ENCODE measurements around the gene GPC5. TPM values are rescaled to one million over a fixed set of nuclear protein-coding genes. Genes with fewer than 3 reads are reported as not detected.

The GPC5 gene
- total RNA-seq, 1 donor from 2014 or later, result 10.2 TPM

DNA sequence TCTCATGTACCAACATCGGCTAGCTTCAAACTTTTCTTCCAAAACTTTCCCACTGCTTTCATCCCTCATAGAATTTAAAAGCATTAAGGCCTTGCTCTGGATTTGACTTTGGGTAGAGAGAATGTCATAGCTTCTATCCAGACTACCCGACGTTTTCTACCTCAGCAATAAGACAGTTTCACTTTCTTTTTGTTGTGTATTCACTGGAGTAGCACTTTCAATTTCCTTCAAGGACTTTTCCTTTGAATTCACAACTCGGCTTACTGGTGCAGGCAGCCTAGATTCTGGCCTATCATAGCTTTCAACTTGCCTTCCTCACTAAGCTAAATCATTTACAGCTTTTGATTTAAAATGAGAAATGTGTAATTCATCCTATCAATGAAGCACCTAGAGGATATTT, 1407.8 kb downstream of the GPC5 start:
- no peak for DNase-seq
- TF ChIP-seq, protein P1, sequence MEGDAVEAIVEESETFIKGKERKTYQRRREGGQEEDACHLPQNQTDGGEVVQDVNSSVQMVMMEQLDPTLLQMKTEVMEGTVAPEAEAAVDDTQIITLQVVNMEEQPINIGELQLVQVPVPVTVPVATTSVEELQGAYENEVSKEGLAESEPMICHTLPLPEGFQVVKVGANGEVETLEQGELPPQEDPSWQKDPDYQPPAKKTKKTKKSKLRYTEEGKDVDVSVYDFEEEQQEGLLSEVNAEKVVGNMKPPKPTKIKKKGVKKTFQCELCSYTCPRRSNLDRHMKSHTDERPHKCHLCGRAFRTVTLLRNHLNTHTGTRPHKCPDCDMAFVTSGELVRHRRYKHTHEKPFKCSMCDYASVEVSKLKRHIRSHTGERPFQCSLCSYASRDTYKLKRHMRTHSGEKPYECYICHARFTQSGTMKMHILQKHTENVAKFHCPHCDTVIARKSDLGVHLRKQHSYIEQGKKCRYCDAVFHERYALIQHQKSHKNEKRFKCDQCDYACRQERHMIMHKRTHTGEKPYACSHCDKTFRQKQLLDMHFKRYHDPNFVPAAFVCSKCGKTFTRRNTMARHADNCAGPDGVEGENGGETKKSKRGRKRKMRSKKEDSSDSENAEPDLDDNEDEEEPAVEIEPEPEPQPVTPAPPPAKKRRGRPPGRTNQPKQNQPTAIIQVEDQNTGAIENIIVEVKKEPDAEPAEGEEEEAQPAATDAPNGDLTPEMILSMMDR (IDR thresholded peaks at IDR 0.05; ENCODE audit: partially characterized antibody, unreplicated experiment), result no peak
- Mint-ChIP-seq H3K27ac (ENCODE audit: unreplicated experiment) (no peak overlapping the region), H3K36me3 (ENCODE audit: unreplicated experiment) (no peaks in the 10 kb centered on the region), H3K4me1 (ENCODE audit: low read depth, unreplicated experiment) (no peaks in the 10 kb centered on the region), H3K9me3 (ENCODE audit: unreplicated experiment) (no peaks in the 10 kb centered on the region), H3K27me3 (ENCODE audit: unreplicated experiment) (no peaks in the 10 kb centered on the region), H3K4me3 (ENCODE audit: unreplicated experiment) (no peak overlapping the region)

DNA sequence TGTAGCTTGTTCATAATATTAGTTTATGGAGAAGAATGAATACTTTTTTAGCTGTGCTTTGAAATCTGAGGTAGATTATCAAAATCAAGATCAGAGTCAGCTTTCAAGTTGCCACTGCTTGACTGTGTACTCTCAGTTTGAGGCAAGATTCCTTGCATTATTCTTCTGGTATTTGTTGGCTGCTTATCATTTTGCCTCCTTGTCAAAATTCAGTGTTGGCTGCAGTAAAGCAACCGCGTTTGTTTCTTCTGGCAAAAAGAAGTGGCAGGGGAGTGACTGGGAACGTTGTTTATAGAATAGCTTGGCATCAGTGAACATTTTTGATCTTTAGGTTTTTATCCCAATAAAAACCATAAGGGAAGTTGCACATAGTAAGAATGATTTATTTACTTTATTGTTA, 1408.9 kb downstream of the GPC5 start:
- no peaks in the 10 kb centered on the region for H3K36me3 Mint-ChIP-seq (ENCODE audit: unreplicated experiment)
- no peaks in the 10 kb centered on the region for H3K9me3 Mint-ChIP-seq (ENCODE audit: unreplicated experiment)
- H3K4me3 Mint-ChIP-seq (ENCODE audit: unreplicated experiment), result no peak overlapping the region
- DNase-seq, result no peak
- H3K27ac Mint-ChIP-seq (ENCODE audit: unreplicated experiment), result no peak overlapping the region
- TF ChIP-seq, protein P1 (IDR thresholded peaks at IDR 0.05; ENCODE audit: partially characterized antibody, unreplicated experiment), result no peak
- no peaks in the 10 kb centered on the region for H3K27me3 Mint-ChIP-seq (ENCODE audit: unreplicated experiment)
- H3K4me1 Mint-ChIP-seq (ENCODE audit: low read depth, unreplicated experiment), result no peaks in the 10 kb centered on the region

DNA sequence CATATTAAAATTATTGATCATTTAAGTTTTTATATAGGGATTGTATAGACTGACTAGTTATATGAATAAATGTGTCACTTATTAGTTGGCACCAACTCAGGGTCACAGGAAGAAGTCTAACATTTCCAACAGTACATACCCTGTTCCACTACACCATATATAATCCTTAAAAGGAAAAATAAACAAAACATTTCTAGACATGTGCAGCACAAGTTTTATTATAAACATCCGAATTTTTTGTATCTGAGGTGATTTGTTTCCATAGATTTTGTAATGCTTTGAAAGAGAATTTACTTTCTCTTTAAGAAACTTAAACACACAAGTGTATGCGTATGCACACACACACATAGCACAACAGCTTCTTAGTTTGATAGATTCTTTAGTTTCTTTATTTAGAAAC, 1409.5 kb downstream of the GPC5 start:
- H3K4me1 Mint-ChIP-seq (ENCODE audit: low read depth, unreplicated experiment), result no peaks in the 10 kb centered on the region
- no peaks in the 10 kb centered on the region for H3K9me3 Mint-ChIP-seq (ENCODE audit: unreplicated experiment)
- TF ChIP-seq, protein P1 (IDR thresholded peaks at IDR 0.05; ENCODE audit: partially characterized antibody, unreplicated experiment), result no peak
- no peak for DNase-seq
- no peaks in the 10 kb centered on the region for H3K27me3 Mint-ChIP-seq (ENCODE audit: unreplicated experiment)
- no peak overlapping the region for H3K27ac Mint-ChIP-seq (ENCODE audit: unreplicated experiment)
- H3K4me3 Mint-ChIP-seq (ENCODE audit: unreplicated experiment), result no peak overlapping the region
- no peaks in the 10 kb centered on the region for H3K36me3 Mint-ChIP-seq (ENCODE audit: unreplicated experiment)

DNA sequence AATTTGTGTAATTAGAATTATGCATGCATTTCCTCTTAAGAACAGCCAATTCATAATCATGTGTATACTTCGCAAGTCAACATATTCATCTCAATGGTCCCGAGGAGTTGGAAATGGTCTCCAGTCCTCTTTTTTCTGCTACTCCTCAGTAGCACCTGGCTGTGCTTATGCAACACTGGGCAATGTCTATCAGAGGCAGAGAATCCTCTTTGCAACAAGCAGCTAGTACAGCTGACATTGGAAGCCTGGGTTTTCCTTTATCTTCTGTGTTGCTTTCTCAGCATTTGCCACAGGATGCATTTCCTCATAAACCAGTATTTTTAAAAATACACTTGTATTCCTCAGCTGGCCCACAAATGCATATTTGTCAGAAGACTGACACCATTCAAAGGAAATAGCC, 1422.9 kb downstream of the GPC5 start:
- Mint-ChIP-seq H3K36me3 (ENCODE audit: unreplicated experiment) (no peaks in the 10 kb centered on the region), H3K4me1 (ENCODE audit: low read depth, unreplicated experiment) (peaks cover 3% of the 10 kb centered on the region), H3K27ac (ENCODE audit: unreplicated experiment) (no peak overlapping the region), H3K27me3 (ENCODE audit: unreplicated experiment) (no peaks in the 10 kb centered on the region), H3K9me3 (ENCODE audit: unreplicated experiment) (no peaks in the 10 kb centered on the region), H3K4me3 (ENCODE audit: unreplicated experiment) (no peak overlapping the region)
- TF ChIP-seq, protein P1 (IDR thresholded peaks at IDR 0.05; ENCODE audit: partially characterized antibody, unreplicated experiment), result no peak
- no peak for DNase-seq

DNA sequence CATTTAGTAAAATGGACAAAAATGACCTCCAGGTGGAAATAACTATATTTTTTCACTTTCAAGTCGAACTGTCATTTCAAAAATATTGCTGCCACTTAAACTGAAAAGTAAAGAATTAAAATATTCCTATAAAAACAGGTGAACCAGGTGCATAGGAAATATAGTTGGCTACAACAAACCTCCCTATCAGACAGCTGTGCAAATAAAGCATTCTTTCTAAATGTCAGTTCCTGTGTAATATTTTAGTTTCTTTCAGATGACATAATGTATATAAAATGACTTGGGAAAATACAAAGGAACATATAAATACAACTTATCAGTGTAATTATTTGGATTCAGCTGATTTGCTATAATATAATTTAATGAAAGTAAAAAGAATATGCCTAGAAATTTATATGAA, 1424.6 kb downstream of the GPC5 start:
- no peaks in the 10 kb centered on the region for H3K9me3 Mint-ChIP-seq (ENCODE audit: unreplicated experiment)
- peaks cover 3% of the 10 kb centered on the region for H3K4me1 Mint-ChIP-seq (ENCODE audit: low read depth, unreplicated experiment)
- H3K27ac Mint-ChIP-seq (ENCODE audit: unreplicated experiment), result no peak overlapping the region
- no peaks in the 10 kb centered on the region for H3K27me3 Mint-ChIP-seq (ENCODE audit: unreplicated experiment)
- DNase-seq, result no peak
- no peak overlapping the region for H3K4me3 Mint-ChIP-seq (ENCODE audit: unreplicated experiment)
- no peaks in the 10 kb centered on the region for H3K36me3 Mint-ChIP-seq (ENCODE audit: unreplicated experiment)
- TF ChIP-seq, protein P1 (IDR thresholded peaks at IDR 0.05; ENCODE audit: partially characterized antibody, unreplicated experiment), result no peak

Data from glutamatergic neuron (in vitro differentiated cells).